Ovary (tissue), 3 donors: ENCODE measurements around the gene HECW1.

Experiments
- CTCF ChIP-seq, 3 donors: fragments of 450-650 bp in 2 of 3; fragments of 200-600 bp in 1 of 3; IDR thresholded peaks; one replicate each; pipeline versions ENCODE4 v1.5.1 to v1.8.0; 2016 to 2022; ENCODE audit warnings: antibody characterized with exemption in 3 of 3, mild to moderate bottlenecking in 1 of 3
- EP300 ChIP-seq: sonication (generic); formaldehyde crosslinking; IDR thresholded peaks from one replicate; pipeline ENCODE4 v1.6.1; 2017; ENCODE audit warnings: antibody characterized with exemption
- POLR2A ChIP-seq: fragments of 450-650 bp; IDR thresholded peaks from one replicate; pipeline ENCODE4 v1.6.1; 2017; ENCODE audit warnings: antibody characterized with exemption, mild to moderate bottlenecking, moderate library complexity
- donor health status: DM: no; HTN: no; CAD: no.

GRCh38 chr7:43117861-43118260, 5.4 kb downstream of the HECW1 start:
- TF ChIP-seq EP300 (no peak), CTCF (IDR thresholded peaks at IDR 0.05) (no peak), POLR2A (no peak)
